HG02884 (cell line): ENCODE results near the gene NR2F6.
"Not testable (repeated sequence)": the region's sequence is repeated elsewhere in the genome, so short reads cannot be mapped to it uniquely, and the experiment has no call there.

Source experiments
- ATAC-seq: cut with Tn5 transposase; IDR thresholded peaks from one replicate; pipeline ENCODE4 v1.9.1; 2021; ENCODE audit warnings: mild to moderate bottlenecking, moderate library complexity; ENCODE audit not compliant: unreplicated experiment

NR2F6 gene

DNA sequence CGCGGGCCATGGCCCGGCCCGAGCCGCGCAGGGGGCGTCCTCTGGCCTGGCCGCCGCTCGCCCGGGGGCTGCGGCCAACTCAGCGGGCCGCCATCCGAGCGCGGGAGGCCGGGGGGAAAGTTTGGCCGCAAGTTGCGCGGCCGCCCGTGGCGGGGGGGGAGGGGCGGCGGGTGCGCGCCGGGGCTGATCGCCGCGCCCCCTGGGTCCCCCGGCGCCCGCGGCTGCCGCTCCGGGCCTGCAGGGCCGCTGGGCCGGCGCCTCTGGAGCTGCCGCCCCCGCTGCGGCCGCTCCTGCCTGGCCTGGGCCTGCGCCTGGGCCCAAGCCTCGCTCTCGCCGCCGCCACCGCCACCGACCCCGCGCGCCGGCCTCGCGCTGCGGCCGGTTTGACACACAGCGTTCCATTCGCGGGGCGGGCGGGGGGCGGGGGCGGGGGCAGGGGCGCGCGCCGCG, at the start of gene NR2F6:
Gene NR2F6, minus strand, starts transcription at position 385 of the 450 bp plus-strand sequence. CDS start 699 bp downstream, outside the sequence.
- no peak for ATAC-seq

- ATAC-seq = no peak
These were observed 48.6 kb upstream of the NR2F6 start for GRCh38 chr19:17294051-17294891.

DNA sequence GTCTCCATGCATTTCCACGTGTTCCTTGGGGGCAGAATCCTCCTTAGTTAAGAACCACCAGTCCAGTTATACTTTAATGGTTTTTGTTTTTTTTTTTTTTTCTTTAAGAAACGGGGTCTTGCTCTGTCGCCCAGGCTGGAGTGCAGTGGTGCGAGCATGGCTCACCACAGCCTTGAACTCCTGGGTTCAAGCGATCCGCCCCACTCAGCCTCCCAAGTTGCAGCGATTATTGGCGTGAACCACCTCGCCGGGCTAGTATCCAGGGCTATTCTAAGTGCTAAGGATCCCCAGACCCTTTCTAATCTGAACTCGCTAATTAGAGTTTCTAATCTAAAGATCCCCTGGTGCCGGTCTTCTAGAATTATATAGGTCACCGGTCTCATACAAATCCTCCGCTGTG, 47.9 kb upstream of the NR2F6 start:
- no peak for ATAC-seq

GRCh38 chr19:17292301-17293074, 46.8 kb upstream of the NR2F6 start:
- no peak for ATAC-seq

- no peak for ATAC-seq
These were observed 43.8 kb upstream of the NR2F6 start for GRCh38 chr19:17289489-17289888.

- no peak for ATAC-seq
These were observed 41.0 kb upstream of the NR2F6 start for GRCh38 chr19:17286752-17287151.

DNA sequence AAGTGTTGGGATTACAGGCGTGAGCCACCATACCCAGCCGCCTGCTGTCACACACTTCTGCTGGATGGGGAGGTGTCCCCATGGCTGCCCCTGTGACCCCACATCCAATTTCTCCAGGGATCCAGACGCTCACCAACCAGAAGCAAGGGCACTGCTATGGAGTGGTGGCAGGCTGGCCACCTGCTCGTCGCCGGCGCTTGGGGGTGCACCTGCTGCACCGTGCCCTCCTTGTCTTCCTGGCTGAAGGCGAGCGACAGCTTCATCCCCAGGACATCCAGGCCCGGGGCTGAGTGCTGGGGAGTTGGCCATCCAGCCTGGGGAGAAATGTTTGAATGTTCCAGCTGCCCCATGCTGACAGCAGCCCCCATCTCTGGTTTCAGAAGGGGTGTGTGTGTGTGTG, 40.5 kb upstream of the NR2F6 start:
- no peak for ATAC-seq

- no peak for ATAC-seq
These were observed 39.9 kb upstream of the NR2F6 start for GRCh38 chr19:17285415-17286135.

GRCh38 chr19:17283504-17283996, 37.8 kb upstream of the NR2F6 start:
- no peak for ATAC-seq

DNA sequence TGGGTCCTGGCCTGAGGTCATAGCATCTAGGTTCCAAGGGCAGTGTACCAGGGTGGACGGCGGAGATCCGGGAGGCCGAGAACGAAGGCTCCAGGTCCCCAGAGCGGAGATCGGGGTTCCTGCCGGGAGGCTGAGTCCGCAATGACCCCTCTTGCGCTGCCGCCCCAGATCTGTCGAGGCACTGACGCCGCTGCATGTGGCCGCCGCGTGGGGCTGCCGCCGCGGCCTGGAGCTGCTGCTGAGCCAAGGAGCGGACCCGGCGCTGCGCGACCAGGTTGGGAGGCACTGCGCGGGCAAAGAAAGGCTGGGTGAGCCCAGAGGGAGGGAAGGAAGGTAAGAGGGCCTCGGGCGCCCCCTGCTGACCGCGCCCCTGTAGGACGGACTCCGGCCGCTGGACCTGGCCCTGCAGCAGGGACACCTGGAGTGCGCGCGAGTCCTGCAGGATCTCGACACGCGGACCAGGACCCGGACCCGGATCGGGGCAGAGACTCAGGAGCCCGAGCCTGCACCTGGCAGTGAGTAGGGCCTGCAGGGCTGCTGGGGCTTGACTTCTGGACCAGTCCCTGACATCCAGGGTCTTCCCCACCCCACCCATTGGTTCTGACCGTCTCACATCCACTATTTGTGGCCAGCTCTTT, 36.9 kb upstream of the NR2F6 start:
- ATAC-seq = no peak

DNA sequence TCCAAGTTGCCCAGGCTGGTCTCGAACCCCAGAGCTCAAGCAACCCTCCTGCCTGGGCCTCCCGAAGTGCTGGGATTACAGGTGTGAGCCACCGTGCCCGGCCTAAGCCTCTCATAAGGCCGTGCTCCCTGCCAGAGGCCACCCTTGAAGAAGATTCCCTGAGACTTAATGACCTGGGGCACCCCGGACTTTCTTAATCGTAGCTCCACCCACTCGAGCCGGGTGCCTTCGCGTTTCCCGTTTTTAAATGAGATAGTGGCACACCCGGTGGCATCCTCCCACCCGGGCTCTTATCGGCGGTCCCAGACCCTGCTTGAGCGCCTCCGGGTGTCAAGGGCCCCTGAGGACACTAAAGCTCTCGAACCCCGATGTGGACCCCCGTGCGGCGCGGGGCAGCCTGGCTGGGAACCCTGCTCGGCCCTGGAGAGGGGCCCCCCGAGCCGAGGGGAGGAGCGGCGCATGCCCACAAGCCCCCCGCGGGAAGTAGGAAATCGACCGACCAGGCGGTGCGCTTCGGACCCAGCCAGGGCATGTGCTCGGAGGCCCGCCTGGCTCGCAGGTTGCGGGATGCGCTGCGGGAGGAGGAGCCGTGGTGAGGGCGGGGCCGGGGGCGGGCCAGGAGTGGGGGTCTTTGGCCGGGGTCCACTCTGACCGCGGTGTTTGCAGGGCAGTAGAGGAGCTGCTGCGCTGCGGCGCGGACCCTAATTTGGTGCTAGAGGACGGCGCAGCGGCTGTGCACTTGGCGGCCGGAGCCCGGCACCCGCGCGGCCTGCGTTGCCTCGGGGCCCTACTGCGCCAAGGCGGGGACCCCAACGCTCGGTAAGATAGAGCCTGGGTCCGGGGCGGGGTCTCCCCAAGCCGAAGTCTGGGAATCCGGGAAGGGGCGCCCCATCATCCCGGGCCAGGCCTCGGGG, 35.9 kb upstream of the NR2F6 start, which contains the start of gene ANKLE1:
Gene ANKLE1, plus strand, starts transcription at position 511 of the 914 bp plus-strand sequence. Its CDS starts 20 bp downstream, at position 531.
- ATAC-seq = no peak

DNA sequence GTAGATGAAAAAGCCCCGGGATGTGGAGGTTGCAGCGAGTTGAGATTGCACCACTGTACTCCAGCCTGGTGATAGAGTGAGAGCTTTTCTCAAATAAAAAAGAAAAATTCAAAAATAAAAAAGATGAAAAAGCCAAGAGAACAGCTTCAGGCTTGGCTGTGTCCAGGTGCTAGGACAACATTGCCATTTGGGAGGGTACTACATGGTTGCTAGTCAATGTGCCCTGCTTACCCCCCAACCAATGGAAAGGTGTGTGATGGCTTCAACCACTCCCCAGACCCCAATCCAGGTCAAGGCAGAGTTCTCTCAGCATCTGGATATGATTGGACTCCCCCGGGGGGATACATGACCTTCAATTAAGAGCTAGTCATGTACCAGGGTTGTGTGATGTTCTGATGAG, 33.7 kb upstream of the NR2F6 start:
- no peak for ATAC-seq

- no peak for ATAC-seq
These were observed 29.9 kb upstream of the NR2F6 start for GRCh38 chr19:17275441-17276175.

GRCh38 chr19:17274892-17275291, 29.2 kb upstream of the NR2F6 start:
- ATAC-seq = not testable (repeated sequence)

DNA sequence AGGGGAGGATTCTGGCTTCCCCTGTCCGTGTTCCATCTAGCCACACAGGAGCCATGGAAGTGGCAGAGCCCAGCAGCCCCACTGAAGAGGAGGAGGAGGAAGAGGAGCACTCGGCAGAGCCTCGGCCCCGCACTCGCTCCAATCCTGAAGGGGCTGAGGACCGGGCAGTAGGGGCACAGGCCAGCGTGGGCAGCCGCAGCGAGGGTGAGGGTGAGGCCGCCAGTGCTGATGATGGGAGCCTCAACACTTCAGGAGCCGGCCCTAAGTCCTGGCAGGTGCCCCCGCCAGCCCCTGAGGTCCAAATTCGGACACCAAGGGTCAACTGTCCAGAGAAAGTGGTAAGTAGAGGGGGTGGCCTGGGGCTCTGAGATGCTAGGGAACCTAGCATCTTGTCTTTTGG, 23.0 kb upstream of the NR2F6 start:
- no peak for ATAC-seq

DNA sequence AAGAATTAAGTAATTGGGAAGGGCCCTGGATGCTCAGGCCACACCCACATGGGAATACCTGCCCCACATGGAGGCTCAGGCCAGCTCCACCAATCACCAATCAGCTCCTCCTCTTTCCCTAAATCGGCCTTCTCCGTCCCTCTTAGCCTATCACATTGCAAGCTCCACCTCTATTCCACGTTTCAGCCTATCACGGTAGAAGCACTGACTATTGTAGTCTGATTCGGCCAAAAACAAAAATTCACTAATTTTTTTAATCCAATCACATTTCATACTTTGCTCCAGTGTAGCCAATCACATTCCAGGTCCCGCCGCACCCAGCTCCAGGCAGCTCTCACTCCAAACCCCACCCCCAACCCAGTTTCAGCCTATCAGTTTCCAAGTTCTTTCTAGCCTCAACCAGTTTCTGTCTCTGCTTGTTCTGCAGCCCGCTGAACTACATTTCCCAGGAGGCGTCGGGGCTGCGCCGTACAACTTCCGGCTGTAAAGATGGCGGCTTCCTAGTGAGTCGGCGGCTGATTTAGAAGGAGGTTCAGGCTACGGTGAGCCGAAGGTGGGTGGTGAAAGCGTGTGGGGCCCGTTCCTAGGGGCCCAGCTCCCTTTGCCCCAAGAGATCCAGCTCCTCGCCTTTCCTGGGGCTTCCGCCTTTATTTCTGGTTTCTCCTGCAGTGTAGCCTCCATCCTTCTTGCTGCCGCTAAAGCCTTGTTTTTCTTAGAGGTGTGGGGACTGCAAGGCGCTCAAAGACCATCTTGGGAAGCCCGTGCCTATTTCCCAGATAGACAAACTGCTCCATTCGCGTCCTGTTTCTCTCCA, 21.5 kb upstream of the NR2F6 start, which contains the start of gene BABAM1:
Gene BABAM1, plus strand, starts transcription at position 469 of the 814 bp plus-strand sequence. CDS start 1,364 bp downstream, outside the sequence.
- peak; percentile 91 for ATAC-seq

- peak; percentile 15 for ATAC-seq
These were observed 20.9 kb upstream of the NR2F6 start for GRCh38 chr19:17266589-17266974.

DNA sequence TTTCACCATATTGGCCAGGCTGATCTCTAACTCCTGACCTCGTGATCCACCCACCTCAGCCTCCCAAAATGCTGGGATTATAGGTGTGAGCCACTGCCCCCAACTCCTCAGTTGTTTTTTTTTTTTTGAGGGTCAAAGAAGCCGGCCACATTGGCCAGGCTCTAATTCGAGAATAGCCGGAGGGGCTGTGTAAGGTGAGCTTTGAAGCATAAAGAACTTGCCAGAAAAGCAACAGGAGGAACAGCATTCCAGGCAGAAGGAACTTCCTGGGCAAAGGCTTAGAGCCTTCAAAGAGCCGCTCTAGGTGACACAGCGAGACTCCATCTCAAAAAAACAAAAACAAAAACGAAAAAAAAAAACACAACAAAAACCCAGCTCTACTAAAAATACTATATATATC, 20.3 kb upstream of the NR2F6 start:
- ATAC-seq = no peak
